AG04450 (cell line): ENCODE data around the gene TMEM150C. TPM values are rescaled to one million over a fixed set of nuclear protein-coding genes. Genes with fewer than 3 reads are reported as not detected.
A peak's percentile ranks its signal among the peaks of the same experiment; 100 is the strongest.

Source experiments
- CTCF ChIA-PET: fragments of 300-600, 350-600 bp; formaldehyde crosslinking; extraction: SDS; loops from one replicate; lab custom pipeline; 2022; ENCODE audit warnings: antibody characterized with exemption, inconsistent platforms; lab: Charles Lee
- POLR2A ChIA-PET: fragments of 350-600 bp; formaldehyde crosslinking; extraction: SDS; loops from one replicate; lab custom pipeline; 2021; ENCODE audit warnings: antibody characterized with exemption, inconsistent platforms; lab: Yijun Ruan, JAX
- DNase-seq: peaks from one replicate; pipeline ENCODE4 v3.0.0-alpha.2; 2011; ENCODE audit warnings: low read depth, low spot score
- H3K27ac ChIP-seq: one replicate; pipeline ENCODE4 v1.5.1; 2012; ENCODE audit warnings: low read depth, low read length, control low read depth
- H3K27me3 ChIP-seq: one replicate; pipeline ENCODE4 v1.6.0; 2012; ENCODE audit warnings: low read length; ENCODE audit not compliant: control insufficient read depth, insufficient read depth
- H3K4me3 ChIP-seq: 2 replicates; pipeline ENCODE4 v1.5.1; 2011; ENCODE audit warnings: mild to moderate bottlenecking, low read depth, low read length, control low read depth
- H3K9me3 ChIP-seq: 2 replicates; pipeline ENCODE4 v1.5.1; 2012; ENCODE audit warnings: low read length; ENCODE audit not compliant: control insufficient read depth, insufficient read depth
- polyA plus RNA-seq: library from polyadenylated mRNA; depleted of rRNA; stranded (reverse); fragments of >200 nt; gene quantifications from 2 replicates; pipeline ENCODE4 v1.2.3, GENCODE V29; 2011
- TF ChIP-seq, protein P1 (sequence below): IDR thresholded peaks from 2 replicates; pipeline ENCODE4 v1.5.1; 2011; ENCODE audit warnings: low read depth, low read length, control low read depth, inconsistent platforms

TMEM150C gene
- polyA plus RNA-seq, 1 experiment = 0.06 TPM

GRCh38 chr4:82584931-82585330, 23.1 kb upstream of the TMEM150C start:
- POLR2A ChIA-PET = no interaction called here
- Histone ChIP-seq H3K4me3 (no peak overlapping the region), H3K27me3 (peaks cover 15% of the 10 kb centered on the region), H3K27ac (no peak overlapping the region), H3K9me3 (no peaks in the 10 kb centered on the region)
- TF ChIP-seq, protein P1, sequence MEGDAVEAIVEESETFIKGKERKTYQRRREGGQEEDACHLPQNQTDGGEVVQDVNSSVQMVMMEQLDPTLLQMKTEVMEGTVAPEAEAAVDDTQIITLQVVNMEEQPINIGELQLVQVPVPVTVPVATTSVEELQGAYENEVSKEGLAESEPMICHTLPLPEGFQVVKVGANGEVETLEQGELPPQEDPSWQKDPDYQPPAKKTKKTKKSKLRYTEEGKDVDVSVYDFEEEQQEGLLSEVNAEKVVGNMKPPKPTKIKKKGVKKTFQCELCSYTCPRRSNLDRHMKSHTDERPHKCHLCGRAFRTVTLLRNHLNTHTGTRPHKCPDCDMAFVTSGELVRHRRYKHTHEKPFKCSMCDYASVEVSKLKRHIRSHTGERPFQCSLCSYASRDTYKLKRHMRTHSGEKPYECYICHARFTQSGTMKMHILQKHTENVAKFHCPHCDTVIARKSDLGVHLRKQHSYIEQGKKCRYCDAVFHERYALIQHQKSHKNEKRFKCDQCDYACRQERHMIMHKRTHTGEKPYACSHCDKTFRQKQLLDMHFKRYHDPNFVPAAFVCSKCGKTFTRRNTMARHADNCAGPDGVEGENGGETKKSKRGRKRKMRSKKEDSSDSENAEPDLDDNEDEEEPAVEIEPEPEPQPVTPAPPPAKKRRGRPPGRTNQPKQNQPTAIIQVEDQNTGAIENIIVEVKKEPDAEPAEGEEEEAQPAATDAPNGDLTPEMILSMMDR = no peak
- CTCF ChIA-PET = no interaction called here
- no peak for DNase-seq

DNA sequence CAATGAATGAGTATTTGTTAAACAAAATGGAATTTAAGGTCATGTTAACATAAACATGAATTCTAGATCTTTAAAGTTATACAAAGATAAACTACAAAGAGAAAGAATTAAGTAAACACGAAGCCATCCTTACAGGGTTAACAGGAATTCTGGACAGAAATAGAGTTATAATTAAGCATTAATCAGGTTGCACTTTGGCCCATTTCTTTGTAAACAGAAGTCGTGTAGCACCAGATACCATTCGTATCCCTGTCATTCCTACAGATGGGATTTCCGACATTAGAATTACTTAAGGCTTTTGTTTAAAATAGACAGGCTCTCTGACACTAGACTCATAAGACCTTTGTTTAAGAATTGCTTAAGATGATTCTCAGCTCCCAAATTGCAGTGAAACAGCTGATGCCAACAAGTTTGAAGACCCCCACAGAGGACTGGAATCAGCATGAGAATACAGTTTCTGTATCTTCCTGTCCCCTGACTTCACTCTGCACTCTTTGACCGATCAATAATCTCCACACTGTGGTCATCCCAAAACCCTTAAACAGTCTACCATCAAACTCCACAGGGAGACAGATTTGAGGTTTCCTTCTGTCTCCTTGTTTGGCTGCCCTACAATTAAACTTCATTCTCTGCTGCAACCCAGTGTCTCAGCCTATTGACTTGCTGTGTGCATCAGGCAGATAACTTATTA, 22.3 kb upstream of the TMEM150C start:
- ChIA-PET CTCF (no interaction called here), POLR2A (no interaction called here)
- no peak overlapping the region for H3K27ac ChIP-seq
- H3K4me3 ChIP-seq = no peak overlapping the region
- TF ChIP-seq, protein P1 = no peak
- no peaks in the 10 kb centered on the region for H3K9me3 ChIP-seq
- no peak for DNase-seq
- H3K27me3 ChIP-seq = peaks cover 15% of the 10 kb centered on the region

- CTCF ChIA-PET = no interaction called here
- Histone ChIP-seq H3K27me3 (peaks cover 7% of the 10 kb centered on the region), H3K27ac (no peak overlapping the region), H3K4me3 (no peak overlapping the region), H3K9me3 (no peaks in the 10 kb centered on the region)
- DNase-seq = no peak
- TF ChIP-seq, protein P1 = no peak
- POLR2A ChIA-PET = no interaction called here
Observed at GRCh38 chr4:82579932-82580331, 18.1 kb upstream of the TMEM150C start.

- H3K27ac ChIP-seq = no peak overlapping the region
- H3K4me3 ChIP-seq = no peak overlapping the region
- ChIA-PET POLR2A (no interaction called here), CTCF (no interaction called here)
- TF ChIP-seq, protein P1 = peak; percentile 36; the same call in 1 of the 2 replicates
- H3K27me3 ChIP-seq = peaks cover 3% of the 10 kb centered on the region
- H3K9me3 ChIP-seq = no peaks in the 10 kb centered on the region
- no peak for DNase-seq
Observed at GRCh38 chr4:82578935-82579334, 17.1 kb upstream of the TMEM150C start.

DNA sequence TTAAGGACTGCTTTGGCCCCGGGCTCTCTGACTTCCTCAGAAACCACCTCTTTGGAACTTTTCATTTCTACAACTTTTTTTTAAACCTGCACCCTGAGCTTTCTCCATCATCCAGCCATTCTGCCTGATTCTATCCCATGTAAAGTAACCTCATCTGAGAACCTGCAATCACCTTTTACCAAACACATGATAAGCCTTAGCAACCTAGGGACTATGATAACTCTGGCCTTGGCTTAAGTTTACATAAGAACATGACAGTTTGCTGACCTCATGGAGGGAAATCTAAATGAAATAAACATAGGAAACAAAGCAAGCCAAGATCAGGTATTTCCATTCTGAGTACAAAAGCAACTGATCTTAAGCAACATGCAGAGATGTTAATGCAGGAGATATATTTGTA, 15.7 kb upstream of the TMEM150C start:
- no peaks in the 10 kb centered on the region for H3K9me3 ChIP-seq
- TF ChIP-seq, protein P1 = no peak
- POLR2A ChIA-PET = no interaction called here
- peaks cover 3% of the 10 kb centered on the region for H3K27me3 ChIP-seq
- H3K27ac ChIP-seq = no peak overlapping the region
- no peak overlapping the region for H3K4me3 ChIP-seq
- no peak for DNase-seq
- CTCF ChIA-PET = interaction anchor here (0.6 to 0.8 kb wide), 2 partner anchors 115 to 162 kb away, joined by 3 to 4 read pairs; no protein-coding TSS in a partner anchor
